Hippocampal formation (tissue), 2 donors: ENCODE measurements around the gene ITGAE.

ENCODE experiments used
- DNase-seq, 2 donors: peaks; one replicate each; lab custom pipeline; 2025; lab: John Stamatoyannopoulos, UW

The ITGAE gene

GRCh38 chr17:3695129-3695722 lies 105.8 kb downstream of the ITGAE start:
- no peak for DNase-seq

GRCh38 chr17:3693829-3694231 lies 107.2 kb downstream of the ITGAE start:
- no peak for DNase-seq

DNA sequence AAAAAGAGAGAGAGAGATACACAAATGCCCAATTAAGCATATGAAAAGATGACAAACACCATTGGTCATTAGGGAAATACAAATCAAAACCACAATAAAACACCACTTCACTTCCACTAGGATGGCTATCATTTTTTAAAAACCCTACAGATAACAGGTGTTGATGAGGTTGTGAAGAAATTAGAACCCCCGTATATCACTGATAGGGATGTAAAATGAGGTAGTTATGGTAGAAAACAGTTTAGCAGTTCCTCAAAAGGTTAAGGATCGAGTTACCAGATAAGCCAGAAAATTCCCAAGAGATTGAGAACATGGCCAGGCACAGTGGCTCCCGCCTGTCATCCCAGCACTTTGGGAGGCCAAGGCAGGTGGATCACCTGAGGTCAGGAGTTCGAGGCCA lies 107.8 kb downstream of the ITGAE start:
- no peak for DNase-seq

DNA sequence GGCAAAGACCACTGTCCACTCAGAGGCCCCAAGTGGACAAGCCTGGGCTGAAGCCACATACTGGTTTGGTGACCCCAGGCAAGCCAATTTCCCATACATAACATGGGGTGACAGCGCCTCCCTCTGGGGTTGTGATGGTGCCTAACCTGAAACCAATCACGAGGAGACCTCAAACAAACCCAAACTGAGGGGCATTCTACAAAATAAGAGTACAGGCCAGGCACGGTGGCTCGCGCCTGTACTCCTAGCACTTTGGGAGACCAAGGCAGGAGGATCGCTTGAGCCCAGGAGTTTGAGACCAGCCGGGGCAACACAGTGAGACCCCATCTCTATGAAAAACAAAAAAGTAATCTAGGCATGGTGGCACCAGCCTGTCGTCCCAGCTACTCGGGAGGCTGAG lies 108.6 kb downstream of the ITGAE start:
- DNase-seq = no peak

GRCh38 chr17:3691617-3692067 lies 109.3 kb downstream of the ITGAE start:
- no peak for DNase-seq

GRCh38 chr17:3690094-3690715 lies 110.8 kb downstream of the ITGAE start:
- no peak for DNase-seq

GRCh38 chr17:3689262-3690093 lies 111.5 kb downstream of the ITGAE start:
- no peak for DNase-seq

DNA sequence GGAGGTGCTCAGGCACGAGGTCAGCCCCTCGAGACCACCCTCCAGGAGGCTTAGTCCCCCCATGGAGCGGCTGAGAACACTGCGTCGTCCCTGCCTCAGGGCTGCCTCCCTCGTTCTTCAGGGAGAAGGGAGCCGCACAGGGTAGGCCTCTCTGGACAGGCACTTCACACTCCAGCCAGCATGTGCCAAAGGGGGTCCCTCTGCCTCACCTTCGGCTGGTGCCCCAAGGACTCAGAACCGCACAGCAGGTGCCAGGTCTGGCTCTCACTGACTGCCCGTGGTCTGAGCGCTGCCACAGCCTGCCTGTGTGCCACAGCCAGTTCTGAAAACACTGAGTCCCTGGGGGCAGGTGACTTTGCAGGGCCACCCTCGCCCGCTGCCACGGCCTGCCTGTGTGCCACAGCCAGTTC lies 112.1 kb downstream of the ITGAE start:
- no peak for DNase-seq

- no peak for DNase-seq
These were observed 112.9 kb downstream of the ITGAE start for GRCh38 chr17:3688027-3688553.

GRCh38 chr17:3685174-3685573 lies 115.8 kb downstream of the ITGAE start:
- DNase-seq = no peak

GRCh38 chr17:3683054-3683511 lies 117.9 kb downstream of the ITGAE start:
- DNase-seq = no peak

DNA sequence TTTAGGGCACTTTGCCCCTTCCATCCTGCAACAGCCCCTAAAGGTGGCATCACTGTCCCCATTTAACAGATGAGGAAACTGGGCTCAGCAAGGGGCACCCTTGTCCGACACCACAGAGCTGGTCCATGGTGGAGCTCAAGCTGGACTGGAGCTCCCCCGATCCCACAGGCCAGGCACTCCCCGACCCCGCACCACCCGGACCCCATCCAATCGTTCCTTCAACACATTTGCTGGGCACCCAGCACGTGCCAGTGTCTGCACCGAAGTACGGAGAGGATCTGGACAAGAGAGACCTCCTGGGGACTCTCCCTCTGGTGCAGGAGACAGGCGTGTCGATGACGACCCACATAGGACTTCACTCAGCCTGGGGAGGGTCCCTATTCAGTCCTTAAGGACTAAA lies 119.0 kb downstream of the ITGAE start:
- no peak for DNase-seq

- no peak for DNase-seq
These were observed 119.4 kb downstream of the ITGAE start for GRCh38 chr17:3681565-3681964.

- DNase-seq = no peak
These were observed 119.9 kb downstream of the ITGAE start for GRCh38 chr17:3681057-3681456.

- no peak for DNase-seq
These were observed 121.4 kb downstream of the ITGAE start for GRCh38 chr17:3679531-3680126.

DNA sequence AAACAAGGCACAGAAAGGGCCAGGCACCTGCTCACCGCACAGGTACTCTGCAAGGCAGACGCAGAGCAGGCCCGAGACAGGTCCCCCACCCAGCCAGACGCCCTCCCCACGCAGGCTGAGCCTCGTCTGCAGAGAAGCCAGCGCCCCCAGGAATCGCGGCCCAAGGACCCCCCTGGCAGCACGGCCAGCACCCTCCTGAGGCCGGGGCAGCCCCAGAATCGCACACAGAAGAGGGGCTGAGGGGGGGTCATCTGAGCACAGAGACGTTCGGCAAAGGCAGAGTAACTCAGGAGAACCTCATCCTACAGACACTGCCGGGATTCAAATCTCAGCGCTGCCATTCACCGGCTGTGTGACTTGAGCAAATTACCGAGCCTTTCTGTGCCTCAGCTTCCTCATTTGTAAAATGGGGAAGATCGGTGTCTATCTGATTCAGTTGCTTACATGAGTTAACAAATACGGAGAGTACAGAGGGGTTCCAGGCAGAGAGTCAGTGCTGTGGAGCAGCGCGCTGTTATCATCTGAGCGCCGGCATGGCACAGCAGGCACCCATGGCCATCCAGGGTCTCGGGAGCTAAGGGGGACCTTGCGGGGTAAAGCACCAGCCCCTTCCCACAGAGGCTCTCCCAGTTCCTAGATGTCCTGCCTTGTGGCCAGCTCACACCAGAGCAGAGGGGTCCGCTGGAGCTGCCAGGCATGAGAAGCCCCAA lies 122.0 kb downstream of the ITGAE start:
- DNase-seq = no peak

- DNase-seq = peak in 1 of 2 donors; percentile 13
These were observed 122.7 kb downstream of the ITGAE start for GRCh38 chr17:3678095-3678820.

DNA sequence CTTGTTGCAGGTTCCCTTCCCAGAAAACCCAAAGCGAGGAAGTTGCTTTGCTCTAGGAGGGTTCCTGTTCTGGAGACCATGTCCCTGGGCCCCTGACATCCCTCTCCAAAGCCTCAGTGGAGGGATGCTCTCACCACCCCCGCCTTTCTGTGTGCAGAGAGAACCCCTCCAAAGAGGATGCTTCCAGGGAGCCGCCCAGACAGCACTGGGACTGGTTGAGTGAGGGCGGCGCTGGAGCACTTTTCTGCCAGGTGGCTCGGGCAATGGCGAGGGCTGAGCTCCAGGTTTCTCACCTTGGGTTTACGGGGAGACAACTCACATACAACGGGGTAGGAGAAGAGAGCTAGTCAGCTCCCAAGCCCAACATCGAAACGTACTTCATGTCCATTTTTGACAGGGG lies 125.1 kb downstream of the ITGAE start:
- no peak for DNase-seq

DNA sequence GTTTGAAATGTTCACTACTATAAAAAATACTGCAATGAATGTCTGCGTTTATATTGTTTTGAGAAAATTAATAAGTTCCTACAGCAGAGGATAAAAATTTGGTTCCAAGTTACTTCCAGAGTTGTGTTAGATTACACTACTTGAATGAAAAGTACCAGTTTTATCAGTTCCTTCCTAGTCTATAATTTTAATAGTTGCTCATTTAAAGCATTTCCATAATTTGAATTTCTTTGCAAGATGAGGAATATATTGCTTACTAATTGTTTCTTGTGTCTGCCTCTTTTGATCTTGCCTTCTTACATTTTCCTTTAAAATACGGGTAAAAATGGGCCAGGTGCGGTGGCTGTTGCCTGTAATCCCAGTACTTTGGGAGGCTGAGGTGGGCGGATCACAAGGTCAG lies 128.4 kb downstream of the ITGAE start:
- DNase-seq = no peak

DNA sequence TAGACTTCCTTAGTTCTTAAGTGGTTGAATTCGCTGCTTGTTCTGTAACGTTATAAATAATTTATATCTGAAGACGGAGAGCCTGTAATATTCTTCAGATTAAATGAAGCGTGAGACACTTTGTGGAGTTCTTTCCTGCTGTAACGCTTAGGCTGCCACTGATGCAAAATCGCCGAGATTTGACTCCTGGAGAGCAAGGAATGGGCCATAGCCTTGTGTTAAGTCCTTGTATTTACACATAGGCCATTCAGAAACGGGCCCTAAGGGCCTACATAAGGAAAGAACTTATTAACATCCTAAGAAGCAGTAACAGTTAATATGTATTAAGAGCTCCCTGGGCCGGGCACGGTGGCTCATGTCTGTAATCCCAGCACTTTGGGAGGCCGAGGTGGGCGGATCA lies 131.4 kb downstream of the ITGAE start:
- no peak for DNase-seq

DNA sequence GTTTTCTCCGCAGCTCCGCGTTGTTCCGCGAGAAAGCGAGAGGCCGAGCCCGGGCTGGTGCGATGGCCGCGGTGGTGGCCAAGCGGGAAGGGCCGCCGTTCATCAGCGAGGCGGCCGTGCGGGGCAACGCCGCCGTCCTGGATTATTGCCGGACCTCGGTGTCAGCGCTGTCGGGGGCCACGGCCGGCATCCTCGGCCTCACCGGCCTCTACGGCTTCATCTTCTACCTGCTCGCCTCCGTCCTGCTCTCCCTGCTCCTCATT lies 132.0 kb downstream of the ITGAE start:
- no peak for DNase-seq
